ENCODE measurements around the gene CAPN15. TPM values are rescaled to one million over a fixed set of nuclear protein-coding genes. Genes with fewer than 3 reads are reported as not detected.
A peak's percentile ranks its signal among the peaks of the same experiment; 100 is the strongest.

CAPN15 gene
- total and polyA plus RNA-seq, 9 donors, result 17.2 to 36.7 (median 29.8) TPM

DNA sequence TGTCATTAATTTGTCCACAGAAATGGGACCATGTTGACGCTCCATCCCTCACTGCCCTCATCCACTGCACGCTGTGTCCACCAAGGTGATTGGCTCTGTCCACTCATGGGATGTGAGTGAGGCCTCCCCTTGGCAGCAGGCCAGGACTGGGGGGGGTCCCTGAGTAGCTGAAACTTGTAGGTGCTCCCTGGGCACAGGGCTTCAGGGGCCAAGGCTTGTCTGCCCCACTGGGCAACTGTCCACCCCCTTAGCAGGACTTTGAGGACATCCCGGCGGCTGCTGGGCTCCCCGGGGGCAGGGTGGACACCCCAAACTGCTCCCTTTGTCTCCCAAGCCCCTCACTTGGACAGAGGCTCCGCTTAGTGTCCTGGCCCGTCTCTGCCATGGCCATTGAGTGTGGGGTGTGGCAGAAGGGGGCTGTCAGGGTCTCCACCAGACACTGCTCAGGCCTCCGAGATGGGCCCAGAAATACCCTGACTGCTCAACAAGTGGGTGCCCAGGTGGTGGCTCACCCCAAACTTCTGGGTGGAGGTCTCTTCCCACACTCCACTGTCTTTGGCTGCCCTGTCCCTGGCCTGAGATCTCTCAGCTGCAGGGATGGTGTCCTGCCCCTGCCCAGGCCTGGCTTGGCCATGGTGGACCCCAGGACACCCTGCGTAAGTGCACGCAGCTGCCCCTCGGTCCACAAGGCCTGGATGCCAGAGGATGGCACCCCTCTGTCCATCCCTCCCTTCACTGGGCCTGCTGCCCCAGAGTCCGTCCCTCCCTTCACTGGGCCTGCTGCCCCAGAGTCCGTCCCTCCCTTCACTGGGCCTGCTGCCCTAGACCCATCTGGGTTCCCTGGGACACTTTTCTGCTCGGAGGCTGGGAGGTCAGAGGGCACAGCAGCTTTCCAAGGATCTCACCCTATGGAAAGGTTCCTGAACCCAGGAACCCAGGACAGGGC, 59.4 kb downstream of the CAPN15 start:
- H3K36me3 ChIP-seq (ENCODE audit: control insufficient read depth, insufficient read depth, low read length), result peaks cover under 1% of the 10 kb centered on the region
- peaks cover 4% of the 10 kb centered on the region for H3K27me3 ChIP-seq (ENCODE audit: control insufficient read depth, insufficient read depth, low read length)
- no peak overlapping the region for H3K4me3 ChIP-seq (ENCODE audit: low read length)
- no peak for DNase-seq
- no peak overlapping the region for H3K27ac ChIP-seq (ENCODE audit: low read length)
- H3K4me1 ChIP-seq (ENCODE audit: control insufficient read depth, insufficient read depth, low read length), result peaks cover 54% of the 10 kb centered on the region
- H3K9me3 ChIP-seq (replicated peaks; ENCODE audit: control insufficient read depth, low read depth, low read length), result no peaks in the 10 kb centered on the region
- WGBS (ENCODE audit: insufficient coverage), result 63% methylated on average over 9 of the region's 14 CpGs

DNA sequence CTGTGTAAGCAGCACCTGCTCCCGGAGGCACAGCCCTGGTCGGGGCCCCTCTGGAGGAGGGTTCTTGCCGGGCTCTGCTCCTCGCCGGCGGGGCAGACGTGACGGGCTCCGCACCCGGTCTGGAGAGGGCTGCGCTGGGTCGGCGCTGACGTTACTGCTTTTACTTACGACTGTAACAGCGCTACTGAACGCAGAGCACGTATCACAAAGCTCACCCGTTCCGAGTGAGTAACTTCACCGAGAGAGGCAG, 61.1 kb downstream of the CAPN15 start:
- peaks cover 4% of the 10 kb centered on the region for H3K27me3 ChIP-seq (ENCODE audit: control insufficient read depth, insufficient read depth, low read length)
- peaks cover 64% of the 10 kb centered on the region for H3K4me1 ChIP-seq (ENCODE audit: control insufficient read depth, insufficient read depth, low read length)
- peak overlapping the region; percentile 99 for H3K27ac ChIP-seq (ENCODE audit: low read length)
- peak overlapping the region; percentile 90 for H3K4me3 ChIP-seq (ENCODE audit: low read length)
- no peaks in the 10 kb centered on the region for H3K9me3 ChIP-seq (replicated peaks; ENCODE audit: control insufficient read depth, low read depth, low read length)
- peaks cover 9% of the 10 kb centered on the region for H3K36me3 ChIP-seq (ENCODE audit: control insufficient read depth, insufficient read depth, low read length)
- WGBS (ENCODE audit: insufficient coverage), result 0% methylated on average over 21 of the region's 21 CpGs
- peak; percentile 61 for DNase-seq

DNA sequence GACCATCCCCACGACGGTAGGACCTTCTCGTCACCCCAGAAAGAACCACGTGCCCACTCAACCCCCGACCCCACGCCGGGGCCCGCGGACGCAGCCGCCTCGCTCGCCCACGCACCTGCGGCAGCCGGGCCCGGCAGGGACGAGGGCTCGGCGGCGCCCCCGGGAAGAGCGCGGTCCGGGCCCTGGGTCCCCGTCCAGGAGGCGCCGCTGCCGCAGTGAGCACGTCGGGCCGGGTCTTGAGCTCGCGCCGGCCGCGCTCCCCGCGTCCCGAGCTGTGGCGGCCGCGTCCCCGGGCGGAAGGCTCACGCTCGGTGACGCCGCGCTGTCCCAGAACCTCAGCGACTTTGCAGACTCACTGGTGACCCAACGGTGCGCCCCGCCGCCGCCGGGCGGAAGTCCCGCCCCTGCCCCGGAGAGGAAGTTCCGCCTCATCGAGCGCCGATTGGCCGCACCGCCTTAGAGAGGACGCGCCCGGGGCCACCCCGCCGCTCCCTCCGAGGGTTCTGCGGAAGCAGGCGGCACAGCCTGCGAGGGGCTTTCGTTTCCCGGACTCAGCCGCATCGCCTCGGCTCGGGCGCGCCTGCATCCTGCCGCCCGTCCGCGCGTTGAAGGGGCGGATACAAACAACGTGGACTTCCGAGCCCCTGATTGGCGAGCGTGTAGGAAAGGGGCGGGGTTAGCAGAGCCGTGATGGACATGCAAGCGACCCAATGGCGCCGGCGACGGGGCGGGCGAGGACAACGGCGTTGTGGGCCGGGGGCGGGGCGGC, 61.6 kb downstream of the CAPN15 start:
- Histone ChIP-seq H3K4me3 (ENCODE audit: low read length) (peak overlapping the region; percentile 90), H3K9me3 (replicated peaks; ENCODE audit: control insufficient read depth, low read depth, low read length) (no peaks in the 10 kb centered on the region), H3K27me3 (ENCODE audit: control insufficient read depth, insufficient read depth, low read length) (peaks cover 4% of the 10 kb centered on the region), H3K27ac (ENCODE audit: low read length) (peak overlapping the region; percentile 99), H3K36me3 (ENCODE audit: control insufficient read depth, insufficient read depth, low read length) (peaks cover 13% of the 10 kb centered on the region), H3K4me1 (ENCODE audit: control insufficient read depth, insufficient read depth, low read length) (peaks cover 59% of the 10 kb centered on the region)
- under 1% methylated on average over 107 of the region's 107 CpGs for WGBS (ENCODE audit: insufficient coverage)
- peak; percentile 99 for DNase-seq

DNA sequence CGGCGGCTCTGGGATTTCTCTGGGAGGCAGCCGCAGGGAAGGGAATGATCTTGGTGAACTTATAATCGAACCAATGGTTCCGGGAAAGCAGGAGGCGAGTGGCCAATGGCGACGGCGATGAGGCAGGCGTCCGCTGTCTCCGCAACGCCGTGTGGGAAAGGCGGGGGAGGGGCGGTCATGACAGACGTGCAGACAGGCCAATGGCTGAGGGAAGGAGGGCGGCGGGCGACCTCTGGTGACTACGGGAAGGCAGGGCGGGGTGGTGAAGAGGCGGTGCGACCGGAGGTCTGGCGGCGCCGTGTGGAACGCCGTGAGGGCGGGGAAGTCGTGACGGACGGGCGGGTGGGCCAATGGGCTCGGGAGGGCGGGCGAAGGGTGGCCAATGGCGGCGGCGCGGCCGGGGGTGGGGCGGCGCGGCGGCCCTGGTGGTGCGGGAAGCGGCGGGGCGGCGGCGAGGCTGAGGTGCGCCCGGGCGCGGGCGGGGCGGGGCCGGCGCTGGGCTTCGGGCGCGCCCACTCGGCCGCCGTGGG, 62.2 kb downstream of the CAPN15 start, which contains the start of gene RAB40C:
TSS of gene RAB40C (plus strand) at position 409 of the 530 bp plus-strand sequence. CDS start 226 bp downstream, outside the sequence.
- H3K4me1 ChIP-seq (ENCODE audit: control insufficient read depth, insufficient read depth, low read length), result peaks cover 55% of the 10 kb centered on the region
- WGBS (ENCODE audit: insufficient coverage), result under 1% methylated on average over 67 of the region's 67 CpGs
- H3K4me3 ChIP-seq (ENCODE audit: low read length), result peak within 1 kb of the TSS; percentile 90
- H3K27me3 ChIP-seq (ENCODE audit: control insufficient read depth, insufficient read depth, low read length), result peaks cover 4% of the 10 kb centered on the region
- peak within 1 kb of the TSS; percentile 99 for H3K27ac ChIP-seq (ENCODE audit: low read length)
- peak; percentile 99 for DNase-seq
- no peaks in the 10 kb centered on the region for H3K9me3 ChIP-seq (replicated peaks; ENCODE audit: control insufficient read depth, low read depth, low read length)
- H3K36me3 ChIP-seq (ENCODE audit: control insufficient read depth, insufficient read depth, low read length), result peaks cover 13% of the 10 kb centered on the region

DNA sequence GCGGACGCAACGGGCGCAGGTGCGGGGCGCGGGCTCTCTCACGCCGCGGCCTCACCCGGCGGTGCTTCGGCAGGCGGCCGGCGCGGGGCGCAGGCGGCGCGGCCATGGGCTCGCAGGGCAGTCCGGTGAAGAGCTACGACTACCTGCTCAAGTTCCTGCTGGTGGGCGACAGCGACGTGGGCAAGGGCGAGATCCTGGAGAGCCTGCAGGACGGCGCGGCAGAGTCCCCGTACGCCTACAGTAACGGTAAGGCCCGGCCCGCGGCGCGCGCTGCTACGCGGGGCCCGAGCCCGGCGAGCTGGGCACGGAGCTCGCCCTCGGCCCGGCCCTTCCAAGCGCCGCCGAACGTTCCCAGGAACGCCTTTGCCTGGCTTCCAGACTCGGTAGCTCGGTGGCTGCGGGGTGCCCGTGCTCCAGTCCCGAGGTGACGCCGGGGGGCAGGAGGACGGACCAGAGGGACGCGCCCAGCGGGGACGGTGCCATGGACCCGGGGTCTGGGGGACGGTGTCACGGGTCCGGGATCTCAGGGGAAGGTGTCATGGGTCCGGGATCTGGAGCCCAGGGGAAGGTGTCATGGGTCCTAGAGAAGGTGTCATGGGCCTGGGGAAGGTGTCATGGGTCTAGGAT, 62.8 kb downstream of the CAPN15 start:
- DNase-seq, result peak; percentile 56
- peaks cover 3% of the 10 kb centered on the region for H3K27me3 ChIP-seq (ENCODE audit: control insufficient read depth, insufficient read depth, low read length)
- WGBS (ENCODE audit: insufficient coverage), result under 1% methylated on average over 71 of the region's 71 CpGs
- H3K4me1 ChIP-seq (ENCODE audit: control insufficient read depth, insufficient read depth, low read length), result peaks cover 54% of the 10 kb centered on the region
- H3K4me3 ChIP-seq (ENCODE audit: low read length), result peak overlapping the region; percentile 82
- H3K27ac ChIP-seq (ENCODE audit: low read length), result peak overlapping the region; percentile 51
- peaks cover 13% of the 10 kb centered on the region for H3K36me3 ChIP-seq (ENCODE audit: control insufficient read depth, insufficient read depth, low read length)
- no peaks in the 10 kb centered on the region for H3K9me3 ChIP-seq (replicated peaks; ENCODE audit: control insufficient read depth, low read depth, low read length)

DNA sequence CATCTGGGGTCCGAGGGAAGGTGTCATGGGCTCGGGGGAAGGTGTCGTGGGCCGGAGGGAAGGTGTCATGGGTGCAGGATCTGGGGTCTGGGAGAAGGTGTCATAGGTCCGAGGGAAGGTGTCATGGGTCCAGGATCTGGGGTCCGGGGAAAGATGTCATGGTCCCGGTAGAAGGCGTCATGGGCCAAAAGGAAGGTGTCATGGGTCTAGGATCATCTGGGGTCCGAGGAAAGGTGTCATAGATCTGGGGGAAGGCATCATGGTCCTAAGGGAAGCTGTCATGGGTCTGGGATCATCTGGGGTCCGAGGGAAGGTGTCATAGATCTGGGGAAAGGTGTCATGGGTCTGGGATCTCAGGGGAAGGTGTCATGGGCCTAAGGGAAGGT, 63.3 kb downstream of the CAPN15 start:
- Histone ChIP-seq H3K9me3 (replicated peaks; ENCODE audit: control insufficient read depth, low read depth, low read length) (no peaks in the 10 kb centered on the region), H3K27ac (ENCODE audit: low read length) (peak overlapping the region; percentile 51), H3K36me3 (ENCODE audit: control insufficient read depth, insufficient read depth, low read length) (peaks cover 13% of the 10 kb centered on the region), H3K4me1 (ENCODE audit: control insufficient read depth, insufficient read depth, low read length) (peaks cover 50% of the 10 kb centered on the region), H3K4me3 (ENCODE audit: low read length) (peak overlapping the region; percentile 82), H3K27me3 (ENCODE audit: control insufficient read depth, insufficient read depth, low read length) (no peaks in the 10 kb centered on the region)
- no peak for DNase-seq
- WGBS (ENCODE audit: insufficient coverage), result 64% methylated on average over 10 of the region's 10 CpGs

DNA sequence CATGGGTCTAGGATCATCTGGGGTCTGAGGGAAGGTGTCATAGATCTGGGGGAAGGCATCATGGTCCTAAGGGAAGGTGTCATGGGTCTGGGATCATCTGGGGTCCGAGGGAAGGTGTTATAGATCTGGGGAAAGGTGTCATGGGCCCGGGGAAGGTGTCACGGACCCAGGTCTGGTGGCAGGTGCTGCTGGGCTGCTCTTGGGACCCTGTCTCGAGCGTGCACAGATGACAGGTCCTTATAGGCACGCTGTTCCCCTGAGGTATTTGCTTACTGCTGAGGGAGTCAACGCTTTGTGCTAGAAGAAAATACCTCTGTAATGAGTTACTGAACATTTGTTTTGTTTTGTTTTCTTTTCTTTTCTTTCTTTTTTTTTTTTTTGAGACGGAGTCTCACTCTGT, 63.7 kb downstream of the CAPN15 start:
- H3K4me3 ChIP-seq (ENCODE audit: low read length), result no peak overlapping the region
- no peaks in the 10 kb centered on the region for H3K9me3 ChIP-seq (replicated peaks; ENCODE audit: control insufficient read depth, low read depth, low read length)
- H3K36me3 ChIP-seq (ENCODE audit: control insufficient read depth, insufficient read depth, low read length), result peaks cover 15% of the 10 kb centered on the region
- WGBS (ENCODE audit: insufficient coverage), result 90% methylated on average over 1 of the region's 8 CpGs
- DNase-seq, result no peak
- H3K27ac ChIP-seq (ENCODE audit: low read length), result no peak overlapping the region
- peaks cover 50% of the 10 kb centered on the region for H3K4me1 ChIP-seq (ENCODE audit: control insufficient read depth, insufficient read depth, low read length)
- H3K27me3 ChIP-seq (ENCODE audit: control insufficient read depth, insufficient read depth, low read length), result no peaks in the 10 kb centered on the region

DNA sequence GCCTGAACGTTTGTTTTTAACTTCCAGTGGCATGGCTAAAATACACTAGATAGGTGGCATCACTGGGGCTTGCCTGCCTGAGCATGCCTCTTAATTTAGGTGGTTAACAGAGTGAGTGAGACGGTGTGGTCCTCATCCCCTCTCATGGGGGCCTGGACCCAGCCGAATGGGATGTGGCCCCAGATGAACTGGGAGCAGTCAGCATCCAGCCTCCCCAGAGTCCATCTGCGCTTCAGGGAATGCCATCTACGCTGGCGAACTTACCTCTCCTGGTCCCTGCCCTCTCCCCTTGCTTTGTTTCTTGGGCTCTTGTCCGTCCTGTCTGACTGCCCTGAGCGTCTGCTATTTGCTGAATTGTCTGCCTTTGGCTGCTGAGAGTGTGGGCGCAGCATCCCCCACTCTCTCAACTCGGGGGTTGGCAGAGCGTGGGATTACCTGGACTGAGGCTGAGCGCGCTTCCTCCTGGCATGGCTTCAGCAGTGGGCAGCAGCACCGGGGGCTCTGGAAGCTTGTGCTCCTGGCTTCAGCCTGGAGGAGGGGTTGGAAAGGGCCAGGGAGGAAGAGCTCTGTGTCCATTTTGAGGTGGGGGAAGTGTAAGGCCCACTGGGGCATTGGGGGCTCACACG, 64.5 kb downstream of the CAPN15 start:
- Histone ChIP-seq H3K4me3 (ENCODE audit: low read length) (no peak overlapping the region), H3K36me3 (ENCODE audit: control insufficient read depth, insufficient read depth, low read length) (peaks cover 20% of the 10 kb centered on the region), H3K27ac (ENCODE audit: low read length) (no peak overlapping the region), H3K4me1 (ENCODE audit: control insufficient read depth, insufficient read depth, low read length) (peaks cover 42% of the 10 kb centered on the region), H3K27me3 (ENCODE audit: control insufficient read depth, insufficient read depth, low read length) (no peaks in the 10 kb centered on the region), H3K9me3 (replicated peaks; ENCODE audit: control insufficient read depth, low read depth, low read length) (no peaks in the 10 kb centered on the region)
- DNase-seq, result no peak
- 79% methylated on average over 11 of the region's 15 CpGs for WGBS (ENCODE audit: insufficient coverage)

DNA sequence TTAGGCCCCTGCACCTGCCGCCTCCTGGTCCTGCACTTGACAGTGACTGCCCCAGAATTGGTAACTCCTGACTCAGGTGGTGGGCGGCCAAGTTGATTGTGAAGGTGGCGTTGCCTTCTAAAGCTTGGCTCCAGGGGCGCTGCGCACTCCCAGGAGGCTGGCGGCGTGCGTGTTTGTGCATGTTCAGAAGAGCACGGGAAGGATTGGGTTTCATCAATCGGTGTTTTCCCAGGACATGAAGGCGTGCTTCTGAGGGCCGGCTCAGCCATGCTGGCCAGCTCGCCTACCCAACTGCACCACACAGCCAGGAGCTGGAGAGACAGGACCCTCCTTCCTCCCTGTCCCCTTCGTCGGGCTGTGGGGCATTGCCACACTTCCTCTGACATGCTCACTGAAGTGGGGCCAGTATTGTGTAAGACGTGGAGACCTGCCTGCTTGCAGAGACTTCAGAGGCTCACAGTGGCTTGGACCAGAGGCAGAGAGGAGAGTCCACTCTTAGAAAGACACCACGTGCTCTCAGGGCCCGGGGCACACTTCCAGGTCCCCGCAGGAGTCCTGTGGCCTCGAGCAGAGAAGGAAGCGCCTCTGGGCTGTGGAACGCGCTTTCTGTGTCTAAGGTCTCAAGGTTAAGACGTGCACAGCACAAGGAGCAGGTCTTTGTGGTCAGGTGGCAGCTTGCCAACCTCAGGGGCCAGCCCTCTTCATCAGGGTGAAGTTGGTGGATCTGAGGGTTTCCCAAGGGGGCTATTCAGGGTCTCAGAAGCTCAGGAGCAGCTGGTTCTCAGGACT, 65.2 kb downstream of the CAPN15 start:
- Histone ChIP-seq H3K27ac (ENCODE audit: low read length) (no peak overlapping the region), H3K4me3 (ENCODE audit: low read length) (no peak overlapping the region), H3K9me3 (replicated peaks; ENCODE audit: control insufficient read depth, low read depth, low read length) (no peaks in the 10 kb centered on the region), H3K27me3 (ENCODE audit: control insufficient read depth, insufficient read depth, low read length) (no peaks in the 10 kb centered on the region), H3K4me1 (ENCODE audit: control insufficient read depth, insufficient read depth, low read length) (peaks cover 35% of the 10 kb centered on the region), H3K36me3 (ENCODE audit: control insufficient read depth, insufficient read depth, low read length) (peaks cover 20% of the 10 kb centered on the region)
- 68% methylated on average over 19 of the region's 24 CpGs for WGBS (ENCODE audit: insufficient coverage)
- no peak for DNase-seq
